IPS-18a (cell line): ENCODE results near the gene CEMIP2.

Source experiments
- H3K27ac ChIP-seq: one replicate; pipeline ENCODE4 v1.5.1; 2013; ENCODE audit warnings: low read length
- H3K27me3 ChIP-seq: one replicate; pipeline ENCODE4 v1.6.1; 2013; ENCODE audit warnings: mild to moderate bottlenecking, low read length; ENCODE audit not compliant: control insufficient read depth, insufficient read depth
- H3K36me3 ChIP-seq: one replicate; pipeline ENCODE4 v1.6.1; 2013; ENCODE audit warnings: low read depth, low read length; ENCODE audit not compliant: control insufficient read depth
- H3K4me1 ChIP-seq: one replicate; pipeline ENCODE4 v1.6.1; 2013; ENCODE audit warnings: low read depth, low read length; ENCODE audit not compliant: control insufficient read depth
- H3K4me3 ChIP-seq: one replicate; pipeline ENCODE4 v1.5.1; 2013; ENCODE audit warnings: low read length
- H3K9ac ChIP-seq: one replicate; pipeline ENCODE4 v1.6.1; 2013; ENCODE audit warnings: mild to moderate bottlenecking, low read length, moderate library complexity
- H3K9me3 ChIP-seq: one replicate; pipeline ENCODE4 v1.6.1; 2013; ENCODE audit warnings: low read depth, low read length; ENCODE audit not compliant: control insufficient read depth

The CEMIP2 gene

DNA sequence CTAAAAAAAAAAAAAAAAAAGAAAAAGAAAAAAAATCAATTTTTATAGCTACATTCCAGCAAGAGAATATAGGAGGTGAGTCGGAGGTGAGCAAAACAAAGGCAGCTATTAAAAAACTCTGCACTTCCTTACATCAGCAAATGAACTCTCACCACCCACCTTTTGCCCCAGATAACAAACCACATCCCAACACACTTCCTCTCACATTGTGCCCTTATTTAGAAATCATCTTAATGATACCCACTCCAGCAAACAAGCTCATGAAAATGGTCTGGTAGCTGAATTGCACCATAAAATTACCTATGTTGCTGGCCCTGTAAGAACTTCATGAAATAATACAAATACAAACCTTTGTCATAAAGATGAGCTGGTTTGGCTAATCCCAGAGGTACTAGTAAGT, 82.9 kb downstream of the CEMIP2 start:
- Histone ChIP-seq H3K9me3 (no peaks in the 10 kb centered on the region), H3K4me3 (no peak overlapping the region), H3K4me1 (peaks cover 18% of the 10 kb centered on the region), H3K9ac (no peak overlapping the region), H3K27ac (no peak overlapping the region), H3K27me3 (no peaks in the 10 kb centered on the region), H3K36me3 (peaks cover 33% of the 10 kb centered on the region)

GRCh38 chr9:71684566-71684965, 83.7 kb downstream of the CEMIP2 start:
- Histone ChIP-seq H3K9me3 (no peaks in the 10 kb centered on the region), H3K36me3 (peaks cover 25% of the 10 kb centered on the region), H3K4me3 (no peak overlapping the region), H3K27ac (no peak overlapping the region), H3K4me1 (peaks cover 18% of the 10 kb centered on the region), H3K27me3 (no peaks in the 10 kb centered on the region), H3K9ac (no peak overlapping the region)

GRCh38 chr9:71683598-71684235, 84.6 kb downstream of the CEMIP2 start:
- no peaks in the 10 kb centered on the region for H3K27me3 ChIP-seq
- H3K4me3 ChIP-seq, result no peak overlapping the region
- H3K27ac ChIP-seq, result no peak overlapping the region
- no peak overlapping the region for H3K9ac ChIP-seq
- peaks cover 16% of the 10 kb centered on the region for H3K36me3 ChIP-seq
- H3K9me3 ChIP-seq, result no peaks in the 10 kb centered on the region
- H3K4me1 ChIP-seq, result peaks cover 18% of the 10 kb centered on the region

GRCh38 chr9:71681708-71682272, 86.5 kb downstream of the CEMIP2 start:
- no peak overlapping the region for H3K4me3 ChIP-seq
- H3K36me3 ChIP-seq, result peaks cover 12% of the 10 kb centered on the region
- H3K9me3 ChIP-seq, result no peaks in the 10 kb centered on the region
- no peaks in the 10 kb centered on the region for H3K27me3 ChIP-seq
- peaks cover 18% of the 10 kb centered on the region for H3K4me1 ChIP-seq
- H3K9ac ChIP-seq, result no peak overlapping the region
- no peak overlapping the region for H3K27ac ChIP-seq

DNA sequence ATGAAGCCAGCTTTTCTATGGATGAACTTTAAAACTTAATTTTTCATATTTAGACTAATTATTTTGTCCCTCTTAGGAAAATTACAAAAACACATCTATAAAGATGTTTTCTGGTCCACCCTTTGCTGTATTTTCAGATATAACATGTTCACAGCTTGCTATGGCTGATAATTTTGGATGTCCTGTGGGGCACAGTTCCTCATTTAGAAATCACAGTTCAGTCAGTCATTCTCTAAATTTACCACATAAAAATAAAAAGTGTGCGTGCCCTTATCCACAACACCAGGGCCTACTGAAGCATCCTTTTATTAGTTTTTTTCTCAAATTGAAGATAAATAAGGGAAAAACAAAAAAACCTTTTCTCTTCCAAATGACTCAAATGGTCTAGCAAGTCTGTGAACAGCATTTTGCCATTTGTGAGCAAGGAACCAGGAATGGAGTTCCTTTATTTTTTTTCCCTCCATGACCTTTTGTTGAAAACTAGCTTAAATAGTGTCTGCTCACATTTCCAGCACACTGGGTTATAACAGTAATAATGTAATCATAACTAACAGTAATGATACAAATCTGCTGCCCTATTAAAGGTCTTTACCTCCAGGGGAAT, 87.1 kb downstream of the CEMIP2 start:
- Histone ChIP-seq H3K9me3 (peaks cover 2% of the 10 kb centered on the region), H3K9ac (no peak overlapping the region), H3K4me3 (no peak overlapping the region), H3K36me3 (peaks cover 9% of the 10 kb centered on the region), H3K4me1 (peaks cover 18% of the 10 kb centered on the region), H3K27me3 (no peaks in the 10 kb centered on the region), H3K27ac (no peak overlapping the region)

GRCh38 chr9:71680189-71680980, 87.9 kb downstream of the CEMIP2 start:
- peaks cover 5% of the 10 kb centered on the region for H3K36me3 ChIP-seq
- H3K27me3 ChIP-seq, result no peaks in the 10 kb centered on the region
- no peak overlapping the region for H3K9ac ChIP-seq
- no peak overlapping the region for H3K27ac ChIP-seq
- H3K4me1 ChIP-seq, result peaks cover 16% of the 10 kb centered on the region
- peaks cover 3% of the 10 kb centered on the region for H3K9me3 ChIP-seq
- no peak overlapping the region for H3K4me3 ChIP-seq

GRCh38 chr9:71678999-71679398, 89.3 kb downstream of the CEMIP2 start:
- H3K9ac ChIP-seq, result no peak overlapping the region
- H3K4me3 ChIP-seq, result no peak overlapping the region
- H3K36me3 ChIP-seq, result no peaks in the 10 kb centered on the region
- no peak overlapping the region for H3K27ac ChIP-seq
- H3K27me3 ChIP-seq, result no peaks in the 10 kb centered on the region
- H3K4me1 ChIP-seq, result peaks cover 5% of the 10 kb centered on the region
- H3K9me3 ChIP-seq, result peaks cover 3% of the 10 kb centered on the region

DNA sequence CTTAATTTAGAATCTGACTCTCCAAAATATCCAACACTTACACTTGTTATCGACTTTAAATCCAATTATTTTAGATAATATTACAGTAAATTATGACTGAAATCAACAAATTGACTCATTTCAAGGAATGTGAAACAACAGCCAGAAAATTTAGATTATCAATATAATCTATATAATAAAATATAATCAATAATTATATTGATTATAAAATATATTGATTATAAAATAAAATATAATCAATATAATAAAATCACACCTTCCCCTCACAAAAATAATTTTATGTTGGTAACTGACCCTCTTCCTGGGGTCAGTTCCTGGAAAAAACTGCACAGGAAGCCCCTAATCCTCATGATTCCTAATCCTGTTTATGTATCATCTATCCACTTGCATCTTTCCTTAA, 91.1 kb downstream of the CEMIP2 start:
- Histone ChIP-seq H3K9me3 (peaks cover 3% of the 10 kb centered on the region), H3K9ac (no peak overlapping the region), H3K27ac (no peak overlapping the region), H3K4me1 (no peaks in the 10 kb centered on the region), H3K36me3 (no peaks in the 10 kb centered on the region), H3K27me3 (no peaks in the 10 kb centered on the region), H3K4me3 (no peak overlapping the region)

GRCh38 chr9:71676460-71676859, 91.9 kb downstream of the CEMIP2 start:
- Histone ChIP-seq H3K36me3 (no peaks in the 10 kb centered on the region), H3K9ac (no peak overlapping the region), H3K4me3 (no peak overlapping the region), H3K27me3 (no peaks in the 10 kb centered on the region), H3K4me1 (no peaks in the 10 kb centered on the region), H3K27ac (no peak overlapping the region), H3K9me3 (peaks cover 3% of the 10 kb centered on the region)

- Histone ChIP-seq H3K9ac (no peak overlapping the region), H3K4me3 (no peak overlapping the region), H3K36me3 (no peaks in the 10 kb centered on the region), H3K4me1 (no peaks in the 10 kb centered on the region), H3K9me3 (peaks cover 3% of the 10 kb centered on the region), H3K27ac (no peak overlapping the region), H3K27me3 (no peaks in the 10 kb centered on the region)
These were observed 92.5 kb downstream of the CEMIP2 start for GRCh38 chr9:71675857-71676165.

DNA sequence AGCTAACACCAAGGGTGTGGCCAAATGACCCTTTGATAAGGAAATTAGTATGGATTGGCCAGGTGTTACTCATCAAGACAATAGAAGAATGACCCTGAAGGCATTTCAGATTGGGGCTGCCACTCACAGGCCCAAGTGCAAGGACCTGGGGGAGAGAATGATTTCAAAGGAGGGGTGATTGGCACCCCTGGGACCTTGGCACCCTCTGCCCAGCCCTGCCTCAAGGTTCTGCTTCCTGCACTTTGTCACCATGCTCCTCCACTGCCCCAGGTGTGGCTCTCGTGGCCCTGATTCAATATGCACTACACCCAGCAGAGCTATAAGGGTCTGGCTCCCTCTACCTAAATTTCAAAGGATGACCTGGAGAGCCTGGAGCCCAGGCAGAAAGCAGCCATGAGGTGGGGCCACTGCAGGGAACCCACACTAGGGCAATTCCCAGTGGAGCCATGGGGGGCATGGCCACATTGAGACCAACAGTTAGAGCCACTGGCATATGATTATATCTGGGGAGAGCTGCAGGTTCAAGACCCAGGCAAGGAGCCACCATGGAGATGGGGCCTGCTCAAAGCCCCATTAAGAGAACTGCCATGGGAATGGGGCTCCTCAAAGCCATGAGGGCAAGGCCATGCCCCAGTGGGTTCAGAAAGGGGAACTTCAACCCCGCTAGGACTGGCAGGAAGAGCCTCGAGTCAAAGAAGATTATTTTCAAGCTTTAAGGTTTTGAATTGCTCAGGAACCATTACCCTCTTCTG, 93.0 kb downstream of the CEMIP2 start:
- no peaks in the 10 kb centered on the region for H3K36me3 ChIP-seq
- no peak overlapping the region for H3K9ac ChIP-seq
- H3K9me3 ChIP-seq, result peaks cover 3% of the 10 kb centered on the region
- no peaks in the 10 kb centered on the region for H3K4me1 ChIP-seq
- no peak overlapping the region for H3K27ac ChIP-seq
- H3K4me3 ChIP-seq, result no peak overlapping the region
- no peaks in the 10 kb centered on the region for H3K27me3 ChIP-seq
